SK-N-SH treated with all-trans-retinoic acid at 6 μM for 48 hours (cell line): ENCODE data around the gene KHK.

Source experiments
- PATZ1 ChIP-seq: fragments of 250-450 bp; sonication (Bioruptor Pico); IDR thresholded peaks from 2 replicates; pipeline ENCODE4 v1.8.0; 2020; ENCODE audit warnings: mild to moderate bottlenecking, moderate library complexity, borderline replicate concordance
- SNAI2 ChIP-seq: fragments of 250-450 bp; sonication (Bioruptor Pico); IDR thresholded peaks from 2 replicates; pipeline ENCODE4 v1.5.0; 2020; ENCODE audit warnings: mild to moderate bottlenecking, moderate library complexity
- TCF4 ChIP-seq: fragments of 250-450 bp; sonication (Bioruptor Pico); IDR thresholded peaks from 2 replicates; pipeline ENCODE4 v1.8.0; 2021; ENCODE audit warnings: mild to moderate bottlenecking, moderate library complexity, borderline replicate concordance
- ZFP3 ChIP-seq: fragments of 250-450 bp; sonication (Bioruptor Pico); IDR thresholded peaks from 2 replicates; pipeline ENCODE4 v1.5.0; 2020; ENCODE audit warnings: mild to moderate bottlenecking, moderate library complexity
- ZNF70 ChIP-seq: fragments of 450-650 bp; formaldehyde crosslinking; IDR thresholded peaks from 2 replicates; pipeline ENCODE4 v1.5.0; 2020; ENCODE audit warnings: mild to moderate bottlenecking, moderate library complexity

GRCh38 chr2:27105981-27106380 lies 19.4 kb downstream of the KHK start:
- TF ChIP-seq SNAI2 (CRISPR knock-in tag), result no peak
- no peak for TF ChIP-seq PATZ1 (CRISPR knock-in tag)
- TF ChIP-seq ZNF70 (CRISPR knock-in tag), result no peak
- TF ChIP-seq TCF4, result no peak
- TF ChIP-seq ZFP3 (CRISPR knock-in tag), result no peak
